Measurements from ENCODE around the gene MED15. TPM values are rescaled to one million over a fixed set of nuclear protein-coding genes. Genes with fewer than 3 reads are reported as not detected.

Gene MED15
- total and polyA plus RNA-seq, 2 of the 8 experiments (the other 6 are each of a cell fraction or from before 2014, with no cell fraction given), result 28.3 to 57.1 TPM

- Histone ChIP-seq H3K27ac (ENCODE audit: low read depth, low read length) (no peak overlapping the region), H4K8ac (ENCODE audit: extremely low read depth, insufficient read depth, low read length) (no peak overlapping the region), H4K5ac (ENCODE audit: insufficient read length, low read depth, low read length) (no peak overlapping the region), H3K4me2 (ENCODE audit: insufficient read depth in 1 of 2, low read depth in 2 of 2, low read length in 2 of 2) (no peak overlapping the region), H3K27me3 (replicated peaks in 1 of 4; ENCODE audit: control insufficient read depth in 3 of 4, extremely low read depth in 1 of 4, insufficient read depth in 3 of 4, low read length in 3 of 4) (no peaks in the 10 kb centered on the region), H3K56ac (replicated peaks; ENCODE audit: insufficient read length, low read depth, low read length) (no peak overlapping the region), H3K9me3 (ENCODE audit: insufficient read depth in 2 of 2, low read depth in 1 of 2, low read length in 1 of 2) (no peaks in the 10 kb centered on the region), H3K23me2 (ENCODE audit: low read depth, low read length) (no peaks in the 10 kb centered on the region), H3K4me1 (replicated peaks in 1 of 4; ENCODE audit: control insufficient read depth in 3 of 4, insufficient read depth in 4 of 4, low read length in 3 of 4) (peaks cover 2 to 12% (median 5%) of the 10 kb centered on the region in 4 experiments; a peak in 6 of 7 replicates), H2AFZ (ENCODE audit: low read length) (no peak overlapping the region), H2BK120ac (replicated peaks; ENCODE audit: low read depth, low read length) (no peak overlapping the region), H3K79me1 (ENCODE audit: low read depth, low read length) (peaks cover 12% of the 10 kb centered on the region), H2BK5ac (ENCODE audit: low read depth, low read length) (no peak overlapping the region), H3K9ac (replicated peaks in 1 of 4; ENCODE audit: extremely low read depth in 1 of 4, low read depth in 3 of 4, low read length in 3 of 4) (no peak overlapping the region), H3K18ac (ENCODE audit: extremely low read depth, low read length) (no peak overlapping the region), H3K14ac (ENCODE audit: insufficient read length) (no peak overlapping the region), H3K4me3 (ENCODE audit: extremely low read depth in 1 of 4, insufficient read depth in 2 of 4, low read depth in 3 of 4, low read length in 4 of 4) (no peak overlapping the region), H3K36me3 (ENCODE audit: control insufficient read depth in 2 of 4, insufficient read depth in 4 of 4, low read length in 3 of 4) (peaks cover 0 to 7% (median 3%) of the 10 kb centered on the region in 4 experiments; a peak in 3 of 8 replicates), H2BK15ac (ENCODE audit: low read length) (no peak overlapping the region), H2AK5ac (ENCODE audit: low read depth, low read length) (no peak overlapping the region), H3K79me2 (ENCODE audit: control insufficient read depth in 1 of 2, insufficient read depth in 2 of 2, low read length in 2 of 2) (peaks cover 0 to 19% of the 10 kb centered on the region in 2 experiments; a peak in 2 of 4 replicates), H2BK20ac (ENCODE audit: low read length) (no peak overlapping the region), H4K91ac (replicated peaks; ENCODE audit: insufficient read length, low read length) (no peak overlapping the region), H3K4ac (replicated peaks; ENCODE audit: insufficient read length, low read depth, low read length) (no peak overlapping the region), H2BK12ac (ENCODE audit: low read depth, low read length) (no peak overlapping the region), H4K20me1 (replicated peaks in 1 of 2; ENCODE audit: control insufficient read depth in 1 of 2, insufficient read depth in 2 of 2, low read length in 2 of 2) (peaks cover 1 to 6% of the 10 kb centered on the region in 2 experiments), H3K23ac (ENCODE audit: insufficient read length) (no peak overlapping the region)
- no peak for DNase-seq (ENCODE audit: low read depth in 1 of 2, low spot score in 2 of 2)
- CTCF ChIA-PET (ENCODE audit: partially characterized antibody), result interaction anchor here (0.7 kb wide), 1 partner anchor 196 kb away, joined by 4 read pairs; no protein-coding TSS in a partner anchor
- POLR2A ChIA-PET (ENCODE audit: partially characterized antibody), result interaction anchor here (0.6 to 1.9 kb wide), 2 partner anchors 9 to 21 kb away, joined by 5 to 6 read pairs; no protein-coding TSS in a partner anchor
- no peak for TF ChIP-seq TCF12 (IDR thresholded peaks at IDR 0.05; ENCODE audit: low read depth, low read length)
- TF ChIP-seq POU5F1 (IDR thresholded peaks at IDR 0.05; ENCODE audit: low read depth, low read length), result no peak
- TF ChIP-seq MAX (IDR thresholded peaks at IDR 0.05), result no peak
- TF ChIP-seq BCL11A (IDR thresholded peaks at IDR 0.05; ENCODE audit: low read depth in 2 of 2, low read length in 2 of 2), result no peak
- no peak for TF ChIP-seq SRF (IDR thresholded peaks at IDR 0.05; ENCODE audit: low read depth, low read length)
- no peak for TF ChIP-seq YY1 (IDR thresholded peaks at IDR 0.05; ENCODE audit: low read depth, low read length)
- TF ChIP-seq TAF7 (optimal IDR thresholded peaks at IDR 0.05; ENCODE audit: borderline replicate concordance, low read depth, low read length), result no peak
- TF ChIP-seq TAF1 (IDR thresholded peaks at IDR 0.05; ENCODE audit: low read depth, low read length), result no peak
- TF ChIP-seq HDAC6 (IDR thresholded peaks at IDR 0.05; ENCODE audit: low read depth, low read length), result no peak
- no peak for TF ChIP-seq RBBP5 (IDR thresholded peaks at IDR 0.05; ENCODE audit: borderline replicate concordance, low read depth, low read length)
- TF ChIP-seq FOSL1 (IDR thresholded peaks at IDR 0.05; ENCODE audit: insufficient read depth, low read depth, low read length), result no peak
- no peak for FAIRE-seq
Observed at GRCh38 chr22:20547029-20547428, 39.6 kb downstream of the MED15 start.

Data from H1 (cell line).